Tibial nerve (tissue), 4 donors: ENCODE results near the gene NUMB.

Source experiments
- CTCF ChIP-seq, 5 experiments: fragments of 200-600 bp in 3 of 5; fragments of 450-650 bp in 2 of 5; sonication (generic) in 3 of 5; IDR thresholded peaks; one replicate each; pipeline ENCODE4 v1.5.1; 2016 to 2019; ENCODE audit warnings: antibody characterized with exemption in 5 of 5, mild to moderate bottlenecking in 3 of 5, moderate library complexity in 2 of 5
- EP300 ChIP-seq, 2 donors: sonication (generic); formaldehyde crosslinking; IDR thresholded peaks; one replicate each; pipeline ENCODE4 v1.6.1; 2017; ENCODE audit warnings: antibody characterized with exemption in 2 of 2, mild to moderate bottlenecking in 1 of 2
- POLR2A ChIP-seq, 2 donors: fragments of 450-650 bp; IDR thresholded peaks; one replicate each; pipeline ENCODE4 v1.6.1; 2017; ENCODE audit warnings: antibody characterized with exemption in 2 of 2, mild to moderate bottlenecking in 2 of 2, moderate library complexity in 2 of 2

DNA sequence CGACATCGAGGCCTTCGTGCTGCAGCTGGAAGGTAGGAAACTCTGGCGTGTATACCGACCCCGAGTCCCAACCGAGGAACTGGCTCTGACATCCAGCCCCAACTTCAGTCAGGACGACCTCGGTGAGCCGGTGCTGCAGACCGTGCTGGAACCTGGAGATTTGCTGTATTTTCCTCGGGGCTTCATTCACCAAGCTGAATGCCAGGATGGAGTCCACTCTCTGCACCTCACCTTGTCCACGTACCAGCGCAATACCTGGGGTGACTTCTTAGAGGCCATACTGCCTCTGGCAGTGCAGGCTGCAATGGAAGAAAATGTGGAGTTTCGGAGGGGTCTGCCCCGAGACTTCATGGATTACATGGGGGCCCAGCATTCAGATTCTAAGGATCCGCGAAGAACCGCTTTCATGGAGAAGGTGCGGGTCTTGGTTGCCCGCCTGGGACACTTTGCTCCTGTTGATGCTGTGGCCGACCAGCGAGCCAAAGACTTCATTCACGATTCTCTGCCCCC lies 33.8 kb upstream of the NUMB start:
- TF ChIP-seq CTCF (IDR thresholded peaks at IDR 0.05) (no peak), POLR2A (IDR thresholded peaks at IDR 0.05) (no peak), EP300 (IDR thresholded peaks at IDR 0.05) (no peak)
